Adrenal gland (tissue), 5 donors: ENCODE results near the gene TIMM44.

Experiments
- POLR2A ChIP-seq, 2 donors: fragments of 450-650 bp; IDR thresholded peaks; one replicate each; pipeline ENCODE4 v1.6.1; 2017; ENCODE audit warnings: antibody characterized with exemption in 2 of 2, mild to moderate bottlenecking in 2 of 2, moderate library complexity in 1 of 2
- TF ChIP-seq, protein P1 (sequence below), 6 experiments: fragments of 450-650 bp in 4 of 6; fragments of 200-600 bp in 2 of 6; sonication (generic) in 1 of 6; IDR thresholded peaks; 1 replicate in 5 of 6; 2 replicates in 1 of 6; pipeline versions ENCODE4 v1.5.1 to v1.8.0; 2016 to 2021; ENCODE audit warnings: antibody characterized with exemption in 6 of 6, mild to moderate bottlenecking in 2 of 6, moderate library complexity in 1 of 6
- donor health status: DM: no; HTN: no; CAD: no.

DNA sequence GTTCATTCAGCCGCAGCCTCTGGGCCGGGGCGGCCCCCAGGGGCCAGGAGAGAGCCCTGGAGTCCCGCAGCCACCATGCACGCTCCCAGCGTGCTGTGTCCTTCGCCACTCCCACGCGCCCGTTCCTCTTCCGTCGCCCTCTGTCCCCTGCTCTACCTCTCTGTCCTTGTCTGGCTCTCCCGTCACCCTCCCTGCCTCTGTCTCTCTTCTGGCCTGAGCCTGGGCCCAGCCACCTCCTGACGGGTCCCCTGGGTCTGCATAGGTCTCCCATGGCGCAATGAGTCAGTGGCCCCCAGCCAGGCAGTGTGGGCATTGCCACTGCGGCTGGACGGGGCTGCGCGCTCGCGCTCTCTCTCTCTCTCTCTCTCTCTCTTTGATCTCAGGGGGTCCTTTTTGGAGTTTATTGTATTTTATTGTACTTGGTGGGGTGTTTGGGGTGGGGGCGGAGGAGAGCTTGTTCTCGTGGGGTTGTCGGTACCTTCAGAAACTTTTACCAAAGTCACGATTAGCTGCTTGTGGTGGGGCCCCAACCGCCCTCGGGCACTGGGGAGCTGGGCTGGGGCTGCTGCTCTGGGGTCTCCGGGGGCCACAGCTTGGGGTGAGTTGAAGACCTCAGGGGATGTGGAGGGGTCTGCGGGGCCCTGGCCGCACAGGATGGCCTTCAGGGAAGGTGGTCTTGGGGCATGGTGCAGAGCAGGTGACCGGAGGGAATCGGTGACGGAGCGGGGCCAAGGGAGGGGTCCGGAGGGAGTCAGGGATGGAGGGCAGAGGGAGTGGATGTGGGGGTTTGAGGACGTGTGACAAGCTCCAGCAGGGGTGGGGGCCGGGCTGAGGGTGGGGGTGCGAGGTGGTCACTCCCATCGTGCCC lies 30.5 kb downstream of the TIMM44 start:
- TF ChIP-seq, protein P1, sequence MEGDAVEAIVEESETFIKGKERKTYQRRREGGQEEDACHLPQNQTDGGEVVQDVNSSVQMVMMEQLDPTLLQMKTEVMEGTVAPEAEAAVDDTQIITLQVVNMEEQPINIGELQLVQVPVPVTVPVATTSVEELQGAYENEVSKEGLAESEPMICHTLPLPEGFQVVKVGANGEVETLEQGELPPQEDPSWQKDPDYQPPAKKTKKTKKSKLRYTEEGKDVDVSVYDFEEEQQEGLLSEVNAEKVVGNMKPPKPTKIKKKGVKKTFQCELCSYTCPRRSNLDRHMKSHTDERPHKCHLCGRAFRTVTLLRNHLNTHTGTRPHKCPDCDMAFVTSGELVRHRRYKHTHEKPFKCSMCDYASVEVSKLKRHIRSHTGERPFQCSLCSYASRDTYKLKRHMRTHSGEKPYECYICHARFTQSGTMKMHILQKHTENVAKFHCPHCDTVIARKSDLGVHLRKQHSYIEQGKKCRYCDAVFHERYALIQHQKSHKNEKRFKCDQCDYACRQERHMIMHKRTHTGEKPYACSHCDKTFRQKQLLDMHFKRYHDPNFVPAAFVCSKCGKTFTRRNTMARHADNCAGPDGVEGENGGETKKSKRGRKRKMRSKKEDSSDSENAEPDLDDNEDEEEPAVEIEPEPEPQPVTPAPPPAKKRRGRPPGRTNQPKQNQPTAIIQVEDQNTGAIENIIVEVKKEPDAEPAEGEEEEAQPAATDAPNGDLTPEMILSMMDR (IDR thresholded peaks at IDR 0.05): no peak
- TF ChIP-seq POLR2A (IDR thresholded peaks at IDR 0.05): no peak
